ENCODE results near the gene LEP.
"Not testable (repeated sequence)": the region's sequence is repeated elsewhere in the genome, so short reads cannot be mapped to it uniquely, and the experiment has no call there.

LEP gene

GRCh38 chr7:128275681-128276080 lies 34.6 kb downstream of the LEP start:
- no peak for DNase-seq (ENCODE audit: extremely low read depth, low read depth)
- H3K4me3 ChIP-seq (replicated peaks; ENCODE audit: low read depth, low read length), result no peak overlapping the region
- TF ChIP-seq, protein P1, sequence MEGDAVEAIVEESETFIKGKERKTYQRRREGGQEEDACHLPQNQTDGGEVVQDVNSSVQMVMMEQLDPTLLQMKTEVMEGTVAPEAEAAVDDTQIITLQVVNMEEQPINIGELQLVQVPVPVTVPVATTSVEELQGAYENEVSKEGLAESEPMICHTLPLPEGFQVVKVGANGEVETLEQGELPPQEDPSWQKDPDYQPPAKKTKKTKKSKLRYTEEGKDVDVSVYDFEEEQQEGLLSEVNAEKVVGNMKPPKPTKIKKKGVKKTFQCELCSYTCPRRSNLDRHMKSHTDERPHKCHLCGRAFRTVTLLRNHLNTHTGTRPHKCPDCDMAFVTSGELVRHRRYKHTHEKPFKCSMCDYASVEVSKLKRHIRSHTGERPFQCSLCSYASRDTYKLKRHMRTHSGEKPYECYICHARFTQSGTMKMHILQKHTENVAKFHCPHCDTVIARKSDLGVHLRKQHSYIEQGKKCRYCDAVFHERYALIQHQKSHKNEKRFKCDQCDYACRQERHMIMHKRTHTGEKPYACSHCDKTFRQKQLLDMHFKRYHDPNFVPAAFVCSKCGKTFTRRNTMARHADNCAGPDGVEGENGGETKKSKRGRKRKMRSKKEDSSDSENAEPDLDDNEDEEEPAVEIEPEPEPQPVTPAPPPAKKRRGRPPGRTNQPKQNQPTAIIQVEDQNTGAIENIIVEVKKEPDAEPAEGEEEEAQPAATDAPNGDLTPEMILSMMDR (IDR thresholded peaks at IDR 0.05; ENCODE audit: low read depth, low read length, missing control alignments), result no peak

GRCh38 chr7:128278366-128278765 lies 37.3 kb downstream of the LEP start:
- DNase-seq (ENCODE audit: extremely low read depth, low read depth), result no peak
- TF ChIP-seq, protein P1 (IDR thresholded peaks at IDR 0.05; ENCODE audit: low read depth, low read length, missing control alignments), result no peak
- H3K4me3 ChIP-seq (replicated peaks; ENCODE audit: low read depth, low read length), result no peak overlapping the region

DNA sequence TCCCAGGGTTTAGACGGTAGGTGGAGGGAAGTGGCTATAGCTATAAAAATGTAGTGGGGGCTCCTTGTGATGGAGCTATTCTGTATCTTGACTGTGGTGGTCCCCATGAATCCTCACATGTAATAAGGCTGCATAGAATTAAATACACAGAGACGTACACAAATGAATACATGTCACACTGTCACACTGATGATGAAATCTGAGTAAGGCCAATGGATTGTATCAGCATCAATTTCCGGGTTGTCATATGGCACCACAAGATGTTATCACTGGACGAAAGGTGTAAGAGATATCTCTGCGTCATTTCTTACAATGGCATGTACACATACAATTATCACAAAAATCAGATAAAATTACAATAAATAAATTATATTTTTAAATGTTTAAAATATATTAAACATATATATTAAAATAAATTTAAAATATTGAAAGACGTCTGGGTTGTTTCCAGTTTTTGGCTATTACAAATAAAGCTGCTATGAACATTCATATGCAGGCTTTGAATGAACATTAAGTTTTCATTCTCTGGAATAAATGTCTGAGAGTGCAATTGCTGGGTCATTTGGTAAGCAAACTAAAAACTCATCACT lies 38.1 kb downstream of the LEP start:
- no peak overlapping the region for H3K4me3 ChIP-seq (replicated peaks; ENCODE audit: low read depth, low read length)
- no peak for DNase-seq (ENCODE audit: extremely low read depth, low read depth)
- TF ChIP-seq, protein P1 (IDR thresholded peaks at IDR 0.05; ENCODE audit: low read depth, low read length, missing control alignments), result no peak

DNA sequence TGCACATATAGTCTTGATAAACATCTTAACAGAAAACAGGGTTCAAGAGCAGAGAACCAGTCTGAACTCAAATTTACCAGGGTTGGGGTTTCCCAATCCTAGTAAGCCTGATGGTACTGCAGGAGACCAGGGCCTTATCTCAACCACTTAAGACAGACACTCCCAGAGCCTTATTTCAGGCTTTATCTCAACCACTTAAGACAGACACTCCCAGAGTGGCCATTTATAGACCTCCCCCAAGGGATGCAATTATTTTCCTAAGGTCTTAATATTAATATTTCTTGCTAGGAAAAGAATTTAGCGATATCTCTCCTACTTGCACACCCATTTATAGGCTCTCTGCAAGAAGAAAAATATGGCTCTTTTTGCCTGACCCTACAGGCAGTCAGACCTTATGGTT lies 39.4 kb downstream of the LEP start:
- H3K4me3 ChIP-seq (replicated peaks; ENCODE audit: low read depth, low read length), result not testable (repeated sequence)

DNA sequence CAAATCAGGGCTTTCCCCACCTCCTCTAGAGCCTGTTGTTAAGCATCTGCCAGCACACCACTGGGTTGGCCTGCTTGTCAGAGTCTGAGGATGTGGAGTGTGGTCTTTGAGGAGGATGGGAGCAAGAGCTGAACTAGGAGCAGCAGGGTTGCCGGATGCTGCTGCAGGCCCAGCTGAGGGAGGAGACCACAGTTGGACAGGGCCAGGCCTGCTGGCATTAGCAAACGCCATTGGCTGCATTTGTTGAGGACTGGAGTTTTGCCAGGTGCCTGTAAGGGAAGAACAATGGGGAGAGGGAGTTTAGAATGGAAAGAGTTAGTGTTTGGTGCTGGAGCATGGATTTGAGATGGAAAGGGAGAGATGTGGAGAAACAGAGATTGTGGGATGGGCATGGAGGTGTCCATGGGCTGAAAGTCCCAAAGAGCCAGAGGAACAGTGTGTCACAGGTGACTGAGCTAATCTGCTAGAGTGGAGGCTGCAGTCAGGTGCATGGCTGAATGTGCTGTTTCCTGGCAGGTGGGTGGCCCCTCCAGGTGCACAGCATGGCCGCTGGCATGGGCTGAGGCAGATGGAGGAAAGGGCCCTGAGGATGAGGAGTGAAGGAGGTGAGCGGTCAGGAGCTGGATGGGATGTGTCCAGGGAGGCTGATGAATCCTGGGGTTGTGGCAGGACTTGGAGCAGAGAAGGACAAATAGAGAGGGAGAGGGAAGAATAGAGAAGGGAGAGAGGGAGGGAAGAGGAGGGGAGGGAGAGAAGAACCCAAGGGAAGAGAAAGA lies 40.7 kb downstream of the LEP start:
- no peak for DNase-seq (ENCODE audit: extremely low read depth, low read depth)
- H3K4me3 ChIP-seq (replicated peaks; ENCODE audit: low read depth, low read length), result no peak overlapping the region
- TF ChIP-seq, protein P1 (IDR thresholded peaks at IDR 0.05; ENCODE audit: low read depth, low read length, missing control alignments), result no peak

More for the DNA sequence above, 39.4 kb downstream of the LEP start:
- not testable (repeated sequence) for DNase-seq (ENCODE audit: extremely low read depth, low read depth)

DNA sequence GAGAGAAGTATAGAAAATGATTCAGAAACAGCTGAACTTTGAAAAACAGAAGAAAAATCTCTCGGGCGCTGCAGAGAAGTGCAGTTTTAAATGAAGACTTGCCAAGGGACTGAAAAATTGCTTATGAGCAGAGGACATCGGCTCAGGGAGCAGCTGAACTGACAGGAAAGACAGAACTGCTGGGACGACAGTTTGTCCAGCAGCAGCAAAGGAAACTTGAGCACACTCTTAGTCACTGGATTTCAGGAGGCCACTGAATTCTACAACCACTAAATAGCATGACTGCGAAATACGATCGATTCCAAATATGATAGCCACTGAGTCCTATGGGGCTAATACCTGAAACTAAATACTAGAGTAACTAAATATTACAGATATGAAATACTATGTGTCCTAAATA lies 43.0 kb downstream of the LEP start:
- TF ChIP-seq, protein P1 (IDR thresholded peaks at IDR 0.05; ENCODE audit: low read depth, low read length, missing control alignments), result no peak
- no peak for DNase-seq (ENCODE audit: extremely low read depth, low read depth)
- H3K4me3 ChIP-seq (replicated peaks; ENCODE audit: low read depth, low read length), result no peak overlapping the region

DNA sequence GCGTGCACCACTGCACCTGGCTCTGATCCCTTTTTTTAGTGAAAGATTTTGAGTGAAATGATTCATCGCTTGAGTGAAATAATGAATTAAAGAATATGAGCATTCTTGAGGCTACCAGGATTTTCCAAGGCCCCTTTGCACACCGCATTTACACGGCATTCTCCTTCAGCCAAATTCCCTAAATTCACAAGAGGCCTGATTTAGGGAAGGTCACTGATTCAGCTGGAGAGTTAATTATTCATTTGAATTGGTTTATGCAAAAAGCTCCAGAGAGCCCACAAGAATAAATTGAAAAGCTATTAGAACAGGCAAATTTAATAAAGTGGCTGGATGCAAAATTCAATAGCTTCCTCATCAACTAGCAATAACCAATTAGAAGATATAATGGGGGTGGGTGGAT lies 46.5 kb downstream of the LEP start:
- H3K4me3 ChIP-seq (replicated peaks; ENCODE audit: low read depth, low read length), result no peak overlapping the region
- TF ChIP-seq, protein P1 (IDR thresholded peaks at IDR 0.05; ENCODE audit: low read depth, low read length, missing control alignments), result no peak

DNA sequence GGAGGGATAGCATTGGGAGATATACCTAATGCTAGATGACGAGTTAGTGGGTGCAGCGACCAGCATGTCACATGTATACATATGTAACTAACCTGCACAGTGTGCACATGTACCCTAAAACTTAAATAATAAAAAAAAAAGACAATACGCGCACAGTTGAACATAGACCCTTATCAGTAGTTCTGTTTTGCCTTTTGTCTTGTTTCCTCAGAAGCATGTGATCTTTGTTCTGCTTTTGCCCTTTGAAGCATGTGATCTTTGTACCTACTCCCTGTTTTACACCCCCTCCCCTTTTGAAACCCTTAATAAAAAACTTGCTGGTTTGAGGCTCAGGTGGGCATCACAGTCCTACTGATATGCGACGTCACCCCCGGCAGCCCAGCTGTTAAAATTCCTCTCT lies 56.9 kb downstream of the LEP start:
- H3K4me3 ChIP-seq (replicated peaks; ENCODE audit: low read depth, low read length); DNase-seq (ENCODE audit: extremely low read depth, low read depth): not testable (repeated sequence)

More for the DNA sequence above, 46.5 kb downstream of the LEP start:
- no peak for DNase-seq (ENCODE audit: extremely low read depth, low read depth)
